ENCODE data around the gene PRSS21. TPM values are rescaled to one million over a fixed set of nuclear protein-coding genes. Genes with fewer than 3 reads are reported as not detected.

Gene PRSS21
- total and polyA plus RNA-seq, 10 of the 15 experiments (the other 5 are each of a cell fraction or from before 2014, with no cell fraction given), result 5.3 to 73.4 (median 40.1) TPM; not detected in 1

GRCh38 chr16:2830355-2830695, 13.3 kb downstream of the PRSS21 start (continued):
- TF ChIP-seq PRDM15 (CRISPR knock-in tag; IDR thresholded peaks at IDR 0.05), result no peak
- TF ChIP-seq POLR2A (IDR thresholded peaks at IDR 0.05; ENCODE audit: low read depth, low read length), result no peak
- no peak for TF ChIP-seq RBBP5 (conservative IDR thresholded peaks at IDR 0.05)

- Histone ChIP-seq H3K79me2 (ENCODE audit: control insufficient read depth, insufficient read depth, low read length) (no peaks in the 10 kb centered on the region), H3K4me3 (no peak overlapping the region), H3K27ac (ENCODE audit: control insufficient read depth, insufficient read depth) (no peak overlapping the region), H3K27me3 (replicated peaks in 1 of 2; ENCODE audit: control insufficient read depth in 2 of 2, insufficient read depth in 2 of 2, low read length in 1 of 2) (no peaks in the 10 kb centered on the region), H2AFZ (ENCODE audit: control insufficient read depth, low read depth, low read length) (no peak overlapping the region), H4K20me1 (ENCODE audit: control insufficient read depth, insufficient read depth) (no peaks in the 10 kb centered on the region), H3K36me3 (ENCODE audit: control insufficient read depth in 2 of 2, insufficient read depth in 2 of 2, low read length in 1 of 2) (no peaks in the 10 kb centered on the region), H3K4me2 (ENCODE audit: control insufficient read depth, insufficient read depth) (no peak overlapping the region), H3K9me3 (replicated peaks; ENCODE audit: control insufficient read depth, insufficient read depth, low read length) (no peaks in the 10 kb centered on the region), H3K9ac (ENCODE audit: control insufficient read depth, insufficient read depth, low read length) (no peak overlapping the region), H3K4me1 (ENCODE audit: control insufficient read depth, insufficient read depth, low read length) (peaks cover 4% of the 10 kb centered on the region; the same call in 1 of the 2 replicates)
- ChIA-PET SMC1A (ENCODE audit: uncharacterized antibody, unreplicated experiment) (no interaction called here), CTCF (interaction anchor here (1.0 kb wide), 1 partner anchor 34 kb away, joined by 3 read pairs; no protein-coding TSS in a partner anchor), POLR2A (no interaction called here), RAD21 (ENCODE audit: unreplicated experiment) (no interaction called here)
- ATAC-seq (no peak), DNase-seq (ENCODE audit: low read depth, low spot score) (no peak), FAIRE-seq (no peak)
- TF ChIP-seq ATF2 (IDR thresholded peaks at IDR 0.05; ENCODE audit: low read length), result no peak
- intact Hi-C loops (cut with micrococcal nuclease; ENCODE audit: unreplicated experiment) (no loop called here), in situ Hi-C loops (cut with MboI) (no loop called here)
- BruUV-seq (replicated peaks), result no TSS peak
- 60% methylated on average over 15 of the region's 15 CpGs for WGBS (ENCODE audit: insufficient coverage, insufficient replicate concordance, low lambda C conversion rate, missing lambda C conversion rate)
Observed at GRCh38 chr16:2831203-2831602, 14.2 kb downstream of the PRSS21 start.

Measured in GM12878 (cell line).